Muscle of leg (tissue), 11 donors: Measurements from ENCODE around the gene AQP3. TPM values are rescaled to one million over a fixed set of nuclear protein-coding genes. Genes with fewer than 3 reads are reported as not detected.
"Not testable (repeated sequence)": the region's sequence is repeated elsewhere in the genome, so short reads cannot be mapped to it uniquely, and the experiment has no call there.

ENCODE experiments used
- DNase-seq: peaks from one replicate; pipeline ENCODE4 v3.0.0; 2013
- H3K27ac ChIP-seq: one replicate; pipeline ENCODE4 v1.5.1; 2013; ENCODE audit warnings: mild to moderate bottlenecking, low read length, control low read depth
- H3K27me3 ChIP-seq: one replicate; pipeline ENCODE4 v1.6.1; 2013; ENCODE audit warnings: low read length; ENCODE audit not compliant: control insufficient read depth, insufficient read depth
- H3K36me3 ChIP-seq: one replicate; pipeline ENCODE4 v1.6.1; 2013; ENCODE audit warnings: low read length; ENCODE audit not compliant: control insufficient read depth, insufficient read depth
- H3K4me1 ChIP-seq: one replicate; pipeline ENCODE4 v1.6.1; 2013; ENCODE audit warnings: low read length; ENCODE audit not compliant: control insufficient read depth, insufficient read depth
- H3K4me3 ChIP-seq: one replicate; pipeline ENCODE4 v1.5.1; 2013; ENCODE audit warnings: low read length, control low read depth
- H3K9me3 ChIP-seq: replicated peaks from 2 replicates; pipeline ENCODE4 v1.6.1; 2013; ENCODE audit warnings: low read depth, low read length; ENCODE audit not compliant: control insufficient read depth
- WGBS: methylation state at CpG from one replicate; pipeline ENCODE4 v1.1.5; 2013; ENCODE audit warnings: missing lambda C conversion rate; ENCODE audit not compliant: insufficient coverage; 5-methylcytosine and 5-hydroxymethylcytosine counted together
- polyA plus RNA-seq, 8 donors: library from polyadenylated mRNA; unstranded; fragments of 120-200 nt; gene quantifications; one replicate each; pipeline versions ENCODE4 v1.2.1 to v1.2.3, GENCODE V29; 2013; ENCODE audit warnings: inconsistent platforms in 1 of 8, low replicate concordance in 1 of 8; ENCODE audit not compliant: insufficient read length in 8 of 8, insufficient read depth in 1 of 8
- total RNA-seq: library from RNA; stranded (reverse); fragments of 120-200 nt; gene quantifications from one replicate; pipeline ENCODE4 v1.2.4, GENCODE V29; 2013

AQP3 gene
- total and polyA plus RNA-seq, 9 donors = 5.6 to 14.0 (median 8.3) TPM

DNA sequence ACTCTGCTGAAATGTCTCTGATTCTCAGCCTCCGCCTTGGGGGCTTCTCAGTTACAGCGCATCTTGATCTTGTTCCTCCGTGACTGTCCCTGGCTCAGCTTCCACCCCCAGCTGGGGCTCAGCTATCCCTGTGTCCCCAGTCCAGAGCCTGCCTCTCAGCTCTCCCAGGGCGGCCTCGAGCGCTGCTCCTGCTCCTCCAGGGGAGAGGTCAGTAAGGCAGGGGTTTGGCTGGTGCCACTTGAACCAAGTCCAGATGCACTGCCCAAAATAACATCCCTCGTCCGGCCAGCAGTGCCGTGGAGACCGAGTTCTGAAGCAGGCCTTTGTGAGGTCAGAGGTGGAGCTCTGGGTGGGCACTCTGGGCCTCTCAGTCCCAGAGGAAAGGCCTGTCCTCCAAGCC lies 45.0 kb downstream of the AQP3 start, which contains the start of gene AQP7:
Gene AQP7, minus strand, starts transcription at position 198 of the 400 bp plus-strand sequence. CDS start 1,306 bp downstream, outside the sequence.
- 33% methylated on average over 3 of the region's 10 CpGs for WGBS
- not testable (repeated sequence) for H3K9me3 ChIP-seq, H3K27me3 ChIP-seq, DNase-seq, H3K27ac ChIP-seq, H3K4me3 ChIP-seq, H3K36me3 ChIP-seq
- H3K4me1 ChIP-seq = peaks cover 21% of the 10 kb centered on the region

DNA sequence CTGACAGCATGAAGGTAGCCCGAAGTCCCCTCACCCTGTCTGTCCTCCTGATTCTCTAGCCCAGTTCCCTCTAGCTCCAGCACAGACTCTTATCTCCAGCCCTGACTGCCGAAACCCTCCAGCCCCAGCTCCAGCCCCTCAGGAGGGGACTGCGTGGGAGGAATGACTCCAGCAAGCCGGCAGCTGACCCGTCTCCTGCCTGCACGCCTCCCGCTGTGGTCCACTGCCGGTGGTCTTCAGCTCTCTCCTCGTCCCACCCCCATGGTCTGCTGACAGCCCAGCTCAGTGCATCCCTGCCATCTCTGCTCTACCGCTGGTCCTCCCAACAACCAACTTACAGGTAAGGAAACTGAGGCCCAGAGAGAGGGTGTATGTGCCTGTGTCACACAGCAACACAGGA lies 45.6 kb downstream of the AQP3 start:
- DNase-seq, H3K36me3 ChIP-seq, H3K27me3 ChIP-seq, H3K4me3 ChIP-seq, H3K9me3 ChIP-seq, H3K27ac ChIP-seq: not testable (repeated sequence)
- 31% methylated on average over 3 of the region's 10 CpGs for WGBS
- H3K4me1 ChIP-seq = peaks cover 21% of the 10 kb centered on the region

DNA sequence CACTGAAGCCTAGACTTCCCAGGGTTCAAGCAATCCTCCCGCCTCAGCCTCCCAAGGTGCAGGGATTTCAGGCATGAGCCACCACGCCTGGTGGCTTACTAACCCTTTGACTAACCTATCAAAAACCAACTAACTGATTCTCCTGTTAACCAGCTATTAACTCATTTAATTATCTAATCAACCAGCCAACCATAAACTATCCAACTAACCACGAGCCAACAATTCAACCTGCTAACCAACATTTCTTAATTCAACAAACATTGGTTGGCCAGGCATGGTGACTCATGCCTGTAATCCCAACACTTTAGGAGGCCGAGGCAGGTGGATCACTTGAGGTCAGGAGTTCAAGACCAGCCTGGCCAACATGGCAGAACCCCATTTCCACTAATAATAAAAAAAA lies 48.3 kb downstream of the AQP3 start:
- H3K9me3 ChIP-seq, H3K36me3 ChIP-seq, DNase-seq, H3K27ac ChIP-seq, H3K27me3 ChIP-seq, H3K4me3 ChIP-seq: not testable (repeated sequence)
- WGBS = 75% methylated on average over 3 of the region's 4 CpGs
- H3K4me1 ChIP-seq = peaks cover 18% of the 10 kb centered on the region

GRCh38 chr9:33397801-33398200 lies 49.6 kb downstream of the AQP3 start:
- not testable (repeated sequence) for H3K36me3 ChIP-seq, H3K27me3 ChIP-seq, DNase-seq, H3K4me3 ChIP-seq, H3K9me3 ChIP-seq, H3K27ac ChIP-seq
- H3K4me1 ChIP-seq = peaks cover 13% of the 10 kb centered on the region
- no CpG with 5 or more reads among the region's 4 CpGs for WGBS

DNA sequence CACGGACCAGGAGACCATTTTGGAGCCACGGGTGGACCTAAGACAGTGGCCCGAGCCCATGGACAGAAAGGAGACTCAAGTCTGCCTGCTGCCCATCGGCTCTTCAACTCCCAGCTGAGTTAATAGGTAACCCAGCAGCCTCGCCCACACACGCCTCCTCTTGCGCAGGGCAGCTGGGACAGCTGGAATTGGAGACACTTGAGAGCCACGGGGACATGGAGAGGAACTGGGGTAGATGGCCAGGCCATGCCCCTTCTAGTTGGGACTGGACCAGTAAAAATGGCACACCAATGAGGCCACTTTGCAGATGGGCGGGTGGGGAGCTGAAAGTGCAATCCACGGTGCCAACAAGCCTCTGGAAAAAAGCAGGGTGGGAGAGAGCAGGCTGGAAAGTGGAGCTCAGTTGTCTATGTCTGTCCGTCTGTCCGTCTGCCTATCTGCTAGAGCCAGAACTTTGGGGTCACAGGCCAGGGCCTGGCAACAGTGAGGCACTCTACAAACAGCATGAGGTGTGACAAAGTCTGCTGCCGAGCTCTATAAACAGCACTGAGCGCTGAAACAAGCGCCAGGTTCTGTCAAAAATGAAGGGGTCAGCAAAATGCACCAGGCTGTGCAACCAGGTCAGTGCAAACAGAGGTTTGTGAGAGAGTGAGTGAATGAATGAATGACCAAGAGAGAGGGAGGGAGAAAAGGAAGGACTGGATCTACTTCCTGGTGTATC lies 52.1 kb downstream of the AQP3 start:
- not testable (repeated sequence) for H3K27me3 ChIP-seq, H3K36me3 ChIP-seq, H3K4me3 ChIP-seq, H3K4me1 ChIP-seq, H3K9me3 ChIP-seq, H3K27ac ChIP-seq, DNase-seq
- WGBS = 80% methylated on average over 12 of the region's 15 CpGs

- H3K27me3 ChIP-seq, H3K4me1 ChIP-seq, H3K27ac ChIP-seq, H3K4me3 ChIP-seq, DNase-seq, H3K9me3 ChIP-seq, H3K36me3 ChIP-seq: not testable (repeated sequence)
- 66% methylated on average over 3 of the region's 3 CpGs for WGBS
Measured at GRCh38 chr9:33393986-33394385, 53.4 kb downstream of the AQP3 start.

- no peaks in the 10 kb centered on the region for H3K27me3 ChIP-seq
- no peak overlapping the region for H3K27ac ChIP-seq
- no peak for DNase-seq
- no peaks in the 10 kb centered on the region for H3K9me3 ChIP-seq
- 63% methylated on average over 8 of the region's 11 CpGs for WGBS
- no peak overlapping the region for H3K4me3 ChIP-seq
- peaks cover 7% of the 10 kb centered on the region for H3K4me1 ChIP-seq
- no peaks in the 10 kb centered on the region for H3K36me3 ChIP-seq
Measured at GRCh38 chr9:33393581-33393980, 53.8 kb downstream of the AQP3 start.

DNA sequence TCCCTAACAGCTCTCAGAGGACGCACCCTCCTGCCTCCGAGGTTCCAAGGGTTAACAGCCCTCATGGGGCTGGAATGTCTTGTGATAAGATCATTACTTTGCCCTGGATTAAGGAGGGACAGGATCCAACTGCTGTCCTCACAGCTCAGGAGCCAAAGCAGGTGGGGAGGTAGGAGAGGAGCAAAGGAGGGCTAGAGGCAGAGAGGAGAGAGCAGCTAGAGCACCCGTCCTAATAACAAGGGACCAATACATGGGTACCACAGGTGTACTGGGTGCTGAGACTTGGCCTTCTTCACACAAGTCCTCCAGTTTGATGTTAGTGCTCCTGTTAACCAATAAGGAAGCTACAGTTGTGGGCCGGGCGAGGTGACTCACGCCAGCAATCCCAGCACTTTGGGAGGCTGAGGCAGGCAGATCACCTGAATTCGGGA lies 54.8 kb downstream of the AQP3 start:
- DNase-seq, H3K27me3 ChIP-seq, H3K27ac ChIP-seq, H3K36me3 ChIP-seq, H3K4me3 ChIP-seq, H3K9me3 ChIP-seq, H3K4me1 ChIP-seq: not testable (repeated sequence)
- 0% methylated on average over 1 of the region's 7 CpGs for WGBS

Other genes with a start within 250 kb of the AQP3 start
- 0.31 TPM for gene SPINK4, start 207.4 kb downstream of the AQP3 start, total RNA-seq
- gene SPINK4, start 207.4 kb downstream of the AQP3 start, polyA plus RNA-seq = under 1 TPM in 3 of 8 donors, not detected in 5; 0.28 to 0.58 (median 0.49) TPM
- gene BAG1, start 182.9 kb downstream of the AQP3 start, total RNA-seq = 54.1 TPM
- gene BAG1, start 182.9 kb downstream of the AQP3 start, polyA plus RNA-seq = 10 to 100 TPM; 72.8 to 94.4 (median 83.1) TPM
- 69.5 TPM for gene CHMP5, start 182.5 kb downstream of the AQP3 start, total RNA-seq
- 10 to 100 TPM; 67.0 to 87.3 (median 73.2) TPM for gene CHMP5, start 182.5 kb downstream of the AQP3 start, polyA plus RNA-seq
- gene NFX1, start 157.1 kb downstream of the AQP3 start, total RNA-seq = 24.3 TPM
- gene NFX1, start 157.1 kb downstream of the AQP3 start, polyA plus RNA-seq = 10 to 100 TPM; 21.9 to 28.9 (median 25.5) TPM
- gene AQP7, start 45.0 kb downstream of the AQP3 start, total RNA-seq = 0.93 TPM
- gene AQP7, start 45.0 kb downstream of the AQP3 start, polyA plus RNA-seq = 1 to 10 TPM; 1.1 to 4.4 (median 1.8) TPM
- 16.8 TPM for gene NOL6, start 26.3 kb upstream of the AQP3 start, total RNA-seq
- 10 to 100 TPM; 21.3 to 30.0 (median 23.5) TPM for gene NOL6, start 26.3 kb upstream of the AQP3 start, polyA plus RNA-seq
- 1.2 TPM for gene ANKRD18B, start 76.7 kb upstream of the AQP3 start, total RNA-seq
- 1 to 10 TPM in 1 of 8 donors, under 1 TPM in 6, not detected in 1; 0.12 to 2.7 (median 0.27) TPM for gene ANKRD18B, start 76.7 kb upstream of the AQP3 start, polyA plus RNA-seq